Mesothelial cell of epicardium (in vitro differentiated cells): ENCODE measurements around the gene NCKAP5. TPM values are rescaled to one million over a fixed set of nuclear protein-coding genes. Genes with fewer than 3 reads are reported as not detected.

Experiments used
- DNase-seq, 2 experiments: peaks; one replicate each; pipeline ENCODE4 v3.0.0; 2021; ENCODE audit warnings: low spot score in 2 of 2; ENCODE audit not compliant: unreplicated experiment in 2 of 2
- H3K27ac Mint-ChIP-seq: 2 replicates; pipeline ENCODE4 v1.8.0; 2021; ENCODE audit warnings: mixed read lengths
- H3K27me3 Mint-ChIP-seq: 2 replicates; pipeline ENCODE4 v1.8.0; 2021; ENCODE audit warnings: low read depth, mixed read lengths
- H3K36me3 Mint-ChIP-seq: 2 replicates; pipeline ENCODE4 v1.8.0; 2021; ENCODE audit warnings: mixed read lengths
- H3K4me1 Mint-ChIP-seq: 2 replicates; pipeline ENCODE4 v1.8.0; 2021; ENCODE audit warnings: mixed read lengths
- H3K4me3 Mint-ChIP-seq: 2 replicates; pipeline ENCODE4 v1.8.0; 2021; ENCODE audit warnings: mild to moderate bottlenecking, moderate library complexity, mixed read lengths
- H3K9me3 Mint-ChIP-seq: 2 replicates; pipeline ENCODE4 v1.8.0; 2021; ENCODE audit warnings: mixed read lengths
- CTCF ChIP-seq: fragments of 200-600 bp; sonication (generic); IDR thresholded peaks from one replicate; pipeline ENCODE4 v1.5.0; 2021; ENCODE audit warnings: antibody characterized with exemption; ENCODE audit not compliant: unreplicated experiment
- total RNA-seq: library from RNA; stranded (reverse); gene quantifications from 3 replicates; pipeline ENCODE4 v1.2.1, GENCODE V29; 2021

The NCKAP5 gene
- total RNA-seq, 1 donor from 2014 or later, result 2.1 TPM

DNA sequence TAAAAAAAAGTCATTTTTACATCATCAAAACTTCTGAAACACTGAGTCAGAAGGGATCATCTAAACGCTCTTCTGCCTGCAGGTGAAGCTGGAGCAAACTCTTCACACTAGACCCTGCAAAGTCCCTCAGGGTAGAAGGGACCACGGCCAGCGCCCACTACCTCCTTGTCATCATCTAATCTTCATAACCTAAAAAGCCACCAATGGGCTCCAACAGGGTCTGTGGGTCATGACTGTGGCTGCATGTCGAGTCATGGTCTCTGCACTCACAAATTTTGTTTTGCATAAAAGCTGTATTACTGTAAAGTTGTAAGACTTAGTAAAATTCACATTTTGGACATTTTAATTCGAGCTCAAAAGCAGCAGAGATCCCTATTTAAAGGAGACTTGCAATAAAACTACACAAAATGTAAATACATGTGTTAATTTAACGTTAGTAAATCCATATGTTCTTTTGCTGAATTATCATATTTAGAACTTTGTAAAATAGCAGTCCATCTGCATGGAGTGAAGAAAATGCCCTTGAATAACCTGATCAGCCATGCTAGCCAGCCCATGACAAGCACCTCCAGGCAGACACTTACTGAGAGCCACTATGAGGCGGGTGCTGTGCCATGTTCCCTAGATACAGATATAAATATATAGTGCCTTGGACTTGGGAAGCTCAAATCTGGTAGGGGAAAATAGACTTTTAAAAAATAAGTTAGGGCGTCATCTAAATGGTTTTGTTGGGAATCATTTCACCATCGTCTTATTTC is 461.0 kb downstream of the NCKAP5 start:
- Mint-ChIP-seq H3K27ac (no peak overlapping the region), H3K4me1 (no peaks in the 10 kb centered on the region), H3K27me3 (peaks cover 20% of the 10 kb centered on the region), H3K36me3 (no peaks in the 10 kb centered on the region), H3K9me3 (no peaks in the 10 kb centered on the region), H3K4me3 (no peak overlapping the region)
- no peak for DNase-seq
- TF ChIP-seq CTCF, result no peak

DNA sequence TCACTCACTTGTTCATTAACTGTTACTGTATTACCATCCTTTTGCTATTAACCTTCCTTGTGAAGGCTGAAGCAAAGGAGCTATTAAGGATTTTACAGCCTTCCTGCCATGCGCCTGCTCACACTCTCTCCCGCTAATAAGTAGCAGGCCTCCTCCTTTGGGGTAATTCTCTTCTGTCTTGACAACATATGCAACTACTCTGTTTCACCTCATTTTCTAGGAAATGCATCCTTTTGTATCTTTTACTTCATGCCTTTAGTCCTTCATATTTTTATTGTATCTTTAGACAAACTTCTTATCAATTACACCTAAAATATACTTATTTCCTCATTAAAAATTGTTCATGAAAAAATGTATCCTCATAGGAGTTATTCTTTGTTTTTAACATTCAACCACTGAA is 463.4 kb downstream of the NCKAP5 start:
- H3K4me1 Mint-ChIP-seq, result no peaks in the 10 kb centered on the region
- no peak overlapping the region for H3K4me3 Mint-ChIP-seq
- no peaks in the 10 kb centered on the region for H3K9me3 Mint-ChIP-seq
- H3K27me3 Mint-ChIP-seq, result peaks cover 17% of the 10 kb centered on the region
- H3K36me3 Mint-ChIP-seq, result no peaks in the 10 kb centered on the region
- no peak overlapping the region for H3K27ac Mint-ChIP-seq
- DNase-seq, result no peak
- TF ChIP-seq CTCF, result no peak

GRCh38 chr2:133098787-133099186 is 469.5 kb downstream of the NCKAP5 start:
- Mint-ChIP-seq H3K27me3 (peaks cover 3% of the 10 kb centered on the region), H3K4me1 (no peaks in the 10 kb centered on the region), H3K4me3 (no peak overlapping the region), H3K36me3 (no peaks in the 10 kb centered on the region), H3K9me3 (no peaks in the 10 kb centered on the region), H3K27ac (no peak overlapping the region)
- no peak for TF ChIP-seq CTCF
- DNase-seq, result no peak

- Mint-ChIP-seq H3K9me3 (no peaks in the 10 kb centered on the region), H3K4me3 (no peak overlapping the region), H3K27me3 (peaks cover 1% of the 10 kb centered on the region), H3K4me1 (no peaks in the 10 kb centered on the region), H3K27ac (no peak overlapping the region), H3K36me3 (no peaks in the 10 kb centered on the region)
- DNase-seq, result no peak
- TF ChIP-seq CTCF, result no peak
Observed at GRCh38 chr2:133097666-133098065, 470.6 kb downstream of the NCKAP5 start.

DNA sequence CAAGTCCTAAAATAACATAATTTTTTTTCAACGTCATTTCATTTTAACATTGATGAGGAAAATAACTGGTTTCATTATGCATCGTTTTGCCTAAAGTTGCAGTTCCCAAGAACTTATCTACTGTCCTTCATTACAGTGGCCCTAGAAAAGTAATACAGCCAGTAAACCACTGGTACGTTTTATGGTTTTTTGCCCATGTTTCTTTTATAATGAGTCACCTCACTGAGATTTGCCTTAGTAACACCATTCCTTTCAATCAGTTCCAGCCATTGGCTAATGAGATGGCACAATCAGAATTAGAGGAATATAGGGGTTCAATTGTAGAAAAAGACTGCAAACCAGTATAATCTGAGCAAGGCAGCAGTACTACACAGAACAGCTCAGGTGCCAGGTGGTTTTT is 475.7 kb downstream of the NCKAP5 start:
- no peaks in the 10 kb centered on the region for H3K27me3 Mint-ChIP-seq
- no peaks in the 10 kb centered on the region for H3K4me1 Mint-ChIP-seq
- H3K4me3 Mint-ChIP-seq, result no peak overlapping the region

More for the DNA sequence above, 475.7 kb downstream of the NCKAP5 start:
- H3K36me3 Mint-ChIP-seq, result no peaks in the 10 kb centered on the region
- no peaks in the 10 kb centered on the region for H3K9me3 Mint-ChIP-seq
- H3K27ac Mint-ChIP-seq, result no peak overlapping the region
- no peak for TF ChIP-seq CTCF
- DNase-seq, result no peak
